ENCODE measurements around the gene FAM9C. TPM values are rescaled to one million over a fixed set of nuclear protein-coding genes. Genes with fewer than 3 reads are reported as not detected.

FAM9C gene
- polyA plus RNA-seq, 1 donor, result 0.12 TPM

- Histone ChIP-seq H3K4me1 (ENCODE audit: control insufficient read depth, insufficient read depth, low read length) (peaks cover 18% of the 10 kb centered on the region), H3K9me3 (ENCODE audit: control insufficient read depth, low read depth, low read length) (no peaks in the 10 kb centered on the region), H3K4me3 (ENCODE audit: low read length) (no peak overlapping the region), H3K27me3 (ENCODE audit: control insufficient read depth, insufficient read depth, low read length) (no peaks in the 10 kb centered on the region), H3K27ac (ENCODE audit: low read length) (no peak overlapping the region), H3K36me3 (ENCODE audit: control insufficient read depth, insufficient read depth, low read length) (no peaks in the 10 kb centered on the region)
- no CpG with 5 or more reads among the region's 1 CpG for WGBS (ENCODE audit: insufficient coverage, low lambda C conversion rate)
- no peak for DNase-seq
Measured at GRCh38 chrX:12993826-12994225, 50.6 kb downstream of the FAM9C start.

DNA sequence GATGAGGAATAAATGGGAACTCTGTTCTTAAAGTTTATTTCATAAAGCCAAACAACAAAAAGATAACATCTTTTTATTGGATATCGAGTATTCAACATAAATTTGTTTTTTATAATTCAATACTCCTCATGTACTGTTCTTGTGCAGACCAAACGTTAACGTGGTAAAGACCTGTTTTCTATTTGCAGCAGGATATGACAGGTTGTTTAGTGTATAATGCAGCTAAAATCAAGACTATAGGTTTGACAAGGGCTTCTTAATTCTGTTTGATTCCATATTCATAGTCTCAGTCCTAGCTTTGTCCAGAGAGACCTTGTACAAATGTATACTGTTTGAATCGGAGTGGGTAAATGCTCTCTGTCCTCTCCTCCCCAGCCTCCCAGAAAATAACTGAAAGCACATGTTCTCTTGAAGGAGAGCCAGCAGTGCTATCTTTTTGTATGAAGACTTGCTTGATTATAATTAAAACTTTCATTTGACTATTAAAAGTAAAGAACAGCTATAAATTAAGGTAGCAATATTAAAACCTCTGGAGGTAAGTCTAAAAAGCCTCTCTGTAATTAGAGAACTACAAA, 51.8 kb downstream of the FAM9C start:
- H3K36me3 ChIP-seq (ENCODE audit: control insufficient read depth, insufficient read depth, low read length), result no peaks in the 10 kb centered on the region
- no peak for DNase-seq
- no peak overlapping the region for H3K4me3 ChIP-seq (ENCODE audit: low read length)
- WGBS (ENCODE audit: insufficient coverage, low lambda C conversion rate), result no CpG with 5 or more reads among the region's 4 CpGs
- H3K4me1 ChIP-seq (ENCODE audit: control insufficient read depth, insufficient read depth, low read length), result peaks cover 11% of the 10 kb centered on the region
- H3K27me3 ChIP-seq (ENCODE audit: control insufficient read depth, insufficient read depth, low read length), result no peaks in the 10 kb centered on the region
- no peak overlapping the region for H3K27ac ChIP-seq (ENCODE audit: low read length)
- no peaks in the 10 kb centered on the region for H3K9me3 ChIP-seq (ENCODE audit: control insufficient read depth, low read depth, low read length)

- H3K9me3 ChIP-seq (ENCODE audit: control insufficient read depth, low read depth, low read length), result no peaks in the 10 kb centered on the region
- no peaks in the 10 kb centered on the region for H3K36me3 ChIP-seq (ENCODE audit: control insufficient read depth, insufficient read depth, low read length)
- no peak overlapping the region for H3K4me3 ChIP-seq (ENCODE audit: low read length)
- no peaks in the 10 kb centered on the region for H3K27me3 ChIP-seq (ENCODE audit: control insufficient read depth, insufficient read depth, low read length)
- no CpG with 5 or more reads among the region's 3 CpGs for WGBS (ENCODE audit: insufficient coverage, low lambda C conversion rate)
- no peak overlapping the region for H3K27ac ChIP-seq (ENCODE audit: low read length)
- H3K4me1 ChIP-seq (ENCODE audit: control insufficient read depth, insufficient read depth, low read length), result peaks cover 9% of the 10 kb centered on the region
- DNase-seq, result no peak
Measured at GRCh38 chrX:12991575-12991974, 52.8 kb downstream of the FAM9C start.

DNA sequence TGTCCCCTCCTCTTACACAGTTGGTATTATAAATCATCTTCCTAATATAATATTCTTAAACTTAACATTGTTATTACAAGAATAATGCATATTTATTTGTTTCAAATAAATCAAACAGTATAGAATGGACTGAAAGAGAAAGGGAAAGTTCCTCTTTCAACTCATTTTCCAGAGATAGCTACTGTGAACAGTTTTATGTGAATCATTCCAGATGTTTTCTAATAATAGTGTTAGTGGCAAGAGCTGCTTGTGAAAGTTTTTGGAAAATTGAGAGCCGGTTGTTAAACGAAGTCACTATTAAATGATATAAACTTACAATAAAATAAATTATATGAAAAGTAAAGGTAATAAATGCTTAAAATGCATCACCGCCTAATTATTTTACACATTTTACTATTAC, 55.0 kb downstream of the FAM9C start:
- Histone ChIP-seq H3K36me3 (ENCODE audit: control insufficient read depth, insufficient read depth, low read length) (no peaks in the 10 kb centered on the region), H3K27ac (ENCODE audit: low read length) (peak overlapping the region; percentile 87), H3K4me1 (ENCODE audit: control insufficient read depth, insufficient read depth, low read length) (peaks cover 12% of the 10 kb centered on the region), H3K9me3 (ENCODE audit: control insufficient read depth, low read depth, low read length) (no peaks in the 10 kb centered on the region), H3K27me3 (ENCODE audit: control insufficient read depth, insufficient read depth, low read length) (no peaks in the 10 kb centered on the region), H3K4me3 (ENCODE audit: low read length) (no peak overlapping the region)
- WGBS (ENCODE audit: insufficient coverage, low lambda C conversion rate), result 70% methylated on average over 2 of the region's 3 CpGs
- no peak for DNase-seq

DNA sequence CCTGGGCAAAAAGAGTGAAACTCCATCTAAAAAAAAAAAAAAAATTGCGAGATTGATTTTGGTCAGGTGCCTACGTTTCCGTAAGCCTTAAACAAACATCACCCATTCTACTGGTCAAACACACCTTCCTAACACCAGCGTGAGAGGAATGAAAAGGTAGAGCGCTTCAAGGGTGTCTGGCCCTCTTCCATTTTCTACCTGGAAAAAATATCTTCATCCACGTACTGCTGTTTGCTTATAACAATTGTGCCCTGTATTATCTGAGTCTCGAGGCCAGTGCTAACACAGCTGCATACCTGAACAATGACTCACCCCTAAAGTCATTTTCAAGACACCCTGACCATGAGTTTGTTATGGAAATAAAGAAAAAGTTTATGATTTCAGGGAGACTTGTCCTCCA, 55.6 kb downstream of the FAM9C start:
- H3K9me3 ChIP-seq (ENCODE audit: control insufficient read depth, low read depth, low read length), result no peaks in the 10 kb centered on the region
- peak overlapping the region; percentile 87 for H3K27ac ChIP-seq (ENCODE audit: low read length)
- no CpG with 5 or more reads among the region's 7 CpGs for WGBS (ENCODE audit: insufficient coverage, low lambda C conversion rate)
- H3K4me3 ChIP-seq (ENCODE audit: low read length), result no peak overlapping the region
- no peaks in the 10 kb centered on the region for H3K27me3 ChIP-seq (ENCODE audit: control insufficient read depth, insufficient read depth, low read length)
- peaks cover 14% of the 10 kb centered on the region for H3K4me1 ChIP-seq (ENCODE audit: control insufficient read depth, insufficient read depth, low read length)
- DNase-seq, result peak; percentile 68 to 84
- H3K36me3 ChIP-seq (ENCODE audit: control insufficient read depth, insufficient read depth, low read length), result no peaks in the 10 kb centered on the region

- no peaks in the 10 kb centered on the region for H3K36me3 ChIP-seq (ENCODE audit: control insufficient read depth, insufficient read depth, low read length)
- no peaks in the 10 kb centered on the region for H3K27me3 ChIP-seq (ENCODE audit: control insufficient read depth, insufficient read depth, low read length)
- H3K4me3 ChIP-seq (ENCODE audit: low read length), result no peak overlapping the region
- WGBS (ENCODE audit: insufficient coverage, low lambda C conversion rate), result 30% methylated on average over 2 of the region's 8 CpGs
- peaks cover 14% of the 10 kb centered on the region for H3K4me1 ChIP-seq (ENCODE audit: control insufficient read depth, insufficient read depth, low read length)
- no peaks in the 10 kb centered on the region for H3K9me3 ChIP-seq (ENCODE audit: control insufficient read depth, low read depth, low read length)
- H3K27ac ChIP-seq (ENCODE audit: low read length), result peak overlapping the region; percentile 87
- DNase-seq, result peak in 1 of 2 donors; percentile 24
Measured at GRCh38 chrX:12987900-12988594, 56.4 kb downstream of the FAM9C start.

GRCh38 chrX:12987340-12987739, 57.1 kb downstream of the FAM9C start:
- H3K36me3 ChIP-seq (ENCODE audit: control insufficient read depth, insufficient read depth, low read length), result no peaks in the 10 kb centered on the region

DNA sequence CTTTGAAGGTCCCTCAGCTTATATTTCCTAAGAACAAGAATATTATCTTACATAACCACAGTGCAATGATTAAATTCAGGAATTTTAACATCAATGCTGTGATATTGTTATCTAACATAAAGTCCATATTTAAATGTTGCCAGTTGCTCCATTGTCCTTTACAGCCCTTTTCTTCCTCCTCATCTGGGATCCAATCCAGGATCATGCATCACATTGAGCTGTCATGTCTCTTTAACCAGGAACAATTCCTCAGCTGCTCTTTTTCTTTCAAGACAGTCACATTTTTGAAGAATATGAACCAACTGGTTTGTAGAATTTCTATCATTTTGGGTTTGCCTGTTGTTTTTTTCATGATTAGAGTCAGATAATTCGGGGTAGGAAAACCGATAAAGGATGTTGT, 57.5 kb downstream of the FAM9C start:
- Histone ChIP-seq H3K27me3 (ENCODE audit: control insufficient read depth, insufficient read depth, low read length) (no peaks in the 10 kb centered on the region), H3K4me3 (ENCODE audit: low read length) (no peak overlapping the region), H3K4me1 (ENCODE audit: control insufficient read depth, insufficient read depth, low read length) (peaks cover 14% of the 10 kb centered on the region), H3K27ac (ENCODE audit: low read length) (peak overlapping the region; percentile 62), H3K9me3 (ENCODE audit: control insufficient read depth, low read depth, low read length) (no peaks in the 10 kb centered on the region), H3K36me3 (ENCODE audit: control insufficient read depth, insufficient read depth, low read length) (no peaks in the 10 kb centered on the region)
- DNase-seq, result no peak
- WGBS (ENCODE audit: insufficient coverage, low lambda C conversion rate), result no CpG with 5 or more reads among the region's 2 CpGs

More at GRCh38 chrX:12987340-12987739, 57.1 kb downstream of the FAM9C start:
- Histone ChIP-seq H3K4me1 (ENCODE audit: control insufficient read depth, insufficient read depth, low read length) (peaks cover 14% of the 10 kb centered on the region), H3K27ac (ENCODE audit: low read length) (peak overlapping the region; percentile 62), H3K4me3 (ENCODE audit: low read length) (no peak overlapping the region), H3K27me3 (ENCODE audit: control insufficient read depth, insufficient read depth, low read length) (no peaks in the 10 kb centered on the region), H3K9me3 (ENCODE audit: control insufficient read depth, low read depth, low read length) (no peaks in the 10 kb centered on the region)
- WGBS (ENCODE audit: insufficient coverage, low lambda C conversion rate), result no CpG with 5 or more reads among the region's 6 CpGs
- DNase-seq, result no peak

- no CpG with 5 or more reads among the region's 4 CpGs for WGBS (ENCODE audit: insufficient coverage, low lambda C conversion rate)
- Histone ChIP-seq H3K36me3 (ENCODE audit: control insufficient read depth, insufficient read depth, low read length) (no peaks in the 10 kb centered on the region), H3K9me3 (ENCODE audit: control insufficient read depth, low read depth, low read length) (no peaks in the 10 kb centered on the region), H3K27me3 (ENCODE audit: control insufficient read depth, insufficient read depth, low read length) (no peaks in the 10 kb centered on the region), H3K27ac (ENCODE audit: low read length) (peak overlapping the region; percentile 62), H3K4me3 (ENCODE audit: low read length) (no peak overlapping the region), H3K4me1 (ENCODE audit: control insufficient read depth, insufficient read depth, low read length) (peaks cover 14% of the 10 kb centered on the region)
- no peak for DNase-seq
Measured at GRCh38 chrX:12986164-12986779, 58.1 kb downstream of the FAM9C start.
